GM06990 (cell line): ENCODE measurements around the gene MRFAP1L1.

Source experiments
- DNase-seq: peaks from one replicate; pipeline ENCODE4 v3.0.0-alpha.2; 2011; ENCODE audit not compliant: insufficient read length; ENCODE audit errors: extremely low read depth
- H3K27me3 ChIP-seq: replicated peaks from 2 replicates; pipeline ENCODE4 v1.6.0; 2011; ENCODE audit warnings: low read length; ENCODE audit not compliant: control insufficient read depth, insufficient read depth
- H3K36me3 ChIP-seq: 2 replicates; pipeline ENCODE4 v1.5.1; 2011; ENCODE audit warnings: low read length; ENCODE audit not compliant: control insufficient read depth, insufficient read depth
- H3K4me3 ChIP-seq: replicated peaks from 2 replicates; pipeline ENCODE4 v1.5.1; 2011; ENCODE audit warnings: low read depth, mild to moderate bottlenecking, control low read depth, low read length
- TF ChIP-seq, protein P1 (sequence below): IDR thresholded peaks from 2 replicates; pipeline ENCODE4 v1.5.1; 2011; ENCODE audit warnings: low read length, control low read depth, mild to moderate bottlenecking, inconsistent platforms; ENCODE audit not compliant: insufficient read depth, poor library complexity, severe bottlenecking

Gene MRFAP1L1

DNA sequence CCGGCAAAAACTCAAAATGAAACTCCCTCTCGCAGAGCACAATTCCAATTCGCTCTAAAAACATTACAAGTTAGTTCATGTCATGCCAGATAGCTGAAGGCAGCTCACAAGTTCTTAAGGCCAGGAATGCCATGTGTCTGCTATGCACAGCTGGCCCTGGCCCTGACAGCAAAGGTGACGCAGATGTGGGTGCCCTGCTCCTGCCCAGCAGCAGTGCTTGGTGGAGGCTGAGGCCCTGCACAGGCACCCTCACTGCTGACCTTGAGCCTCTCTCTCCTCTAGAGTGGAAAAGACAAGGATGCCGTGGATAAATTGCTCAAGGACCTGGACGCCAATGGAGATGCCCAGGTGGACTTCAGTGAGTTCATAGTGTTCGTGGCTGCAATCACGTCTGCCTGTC lies 13.1 kb downstream of the MRFAP1L1 start:
- no peaks in the 10 kb centered on the region; the same call in 1 of the 2 replicates for H3K36me3 ChIP-seq
- no peak overlapping the region for H3K4me3 ChIP-seq
- TF ChIP-seq, protein P1, sequence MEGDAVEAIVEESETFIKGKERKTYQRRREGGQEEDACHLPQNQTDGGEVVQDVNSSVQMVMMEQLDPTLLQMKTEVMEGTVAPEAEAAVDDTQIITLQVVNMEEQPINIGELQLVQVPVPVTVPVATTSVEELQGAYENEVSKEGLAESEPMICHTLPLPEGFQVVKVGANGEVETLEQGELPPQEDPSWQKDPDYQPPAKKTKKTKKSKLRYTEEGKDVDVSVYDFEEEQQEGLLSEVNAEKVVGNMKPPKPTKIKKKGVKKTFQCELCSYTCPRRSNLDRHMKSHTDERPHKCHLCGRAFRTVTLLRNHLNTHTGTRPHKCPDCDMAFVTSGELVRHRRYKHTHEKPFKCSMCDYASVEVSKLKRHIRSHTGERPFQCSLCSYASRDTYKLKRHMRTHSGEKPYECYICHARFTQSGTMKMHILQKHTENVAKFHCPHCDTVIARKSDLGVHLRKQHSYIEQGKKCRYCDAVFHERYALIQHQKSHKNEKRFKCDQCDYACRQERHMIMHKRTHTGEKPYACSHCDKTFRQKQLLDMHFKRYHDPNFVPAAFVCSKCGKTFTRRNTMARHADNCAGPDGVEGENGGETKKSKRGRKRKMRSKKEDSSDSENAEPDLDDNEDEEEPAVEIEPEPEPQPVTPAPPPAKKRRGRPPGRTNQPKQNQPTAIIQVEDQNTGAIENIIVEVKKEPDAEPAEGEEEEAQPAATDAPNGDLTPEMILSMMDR, result no peak
- H3K27me3 ChIP-seq, result no peaks in the 10 kb centered on the region
- no peak for DNase-seq

DNA sequence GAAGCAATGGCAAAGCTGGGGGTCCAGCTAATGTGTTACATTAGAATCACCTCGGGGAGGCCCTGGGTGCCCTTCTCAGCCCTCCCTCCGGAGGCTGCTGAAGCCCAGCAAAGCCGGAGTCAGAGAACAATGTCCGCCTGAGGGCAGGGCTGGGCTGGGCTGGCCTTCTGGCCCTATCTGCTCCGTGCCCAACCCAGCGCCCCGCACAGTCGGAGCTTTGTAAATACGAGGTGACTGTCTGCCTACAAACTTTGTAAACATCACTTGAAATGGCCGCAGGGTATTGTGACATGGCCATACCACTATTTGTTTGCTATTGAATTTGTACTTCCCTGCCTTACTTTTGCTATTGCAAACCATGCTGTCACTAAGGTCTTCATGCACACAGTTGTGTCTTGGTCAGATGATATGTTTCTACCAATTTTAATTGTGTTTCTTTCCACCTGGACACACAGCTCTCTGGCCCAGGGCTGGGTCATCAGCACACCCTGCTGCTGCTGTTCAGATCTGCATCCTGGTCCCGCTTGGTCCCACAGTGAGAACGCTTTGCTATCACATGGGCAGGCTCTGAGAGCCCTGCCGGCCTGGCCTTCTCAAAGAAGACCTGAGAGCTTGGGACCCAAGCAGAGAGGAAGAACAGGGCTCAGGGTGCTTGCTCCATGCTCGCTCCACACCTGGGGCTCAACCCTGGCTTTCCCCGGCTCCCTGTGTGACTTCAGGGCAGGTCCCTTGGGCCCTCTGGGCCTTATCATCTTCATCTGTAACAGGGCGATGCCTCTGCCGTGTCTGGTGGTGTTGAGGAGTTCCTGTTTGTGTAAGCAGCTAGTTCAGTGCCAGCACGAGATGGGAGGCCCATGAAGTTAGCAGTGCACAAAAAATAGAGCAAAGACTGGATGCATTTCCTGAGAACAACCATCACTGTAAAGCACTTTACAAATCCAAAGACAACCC lies 13.7 kb downstream of the MRFAP1L1 start:
- no peak for DNase-seq
- H3K36me3 ChIP-seq, result no peaks in the 10 kb centered on the region; the same call in 1 of the 2 replicates
- H3K4me3 ChIP-seq, result no peak overlapping the region
- TF ChIP-seq, protein P1, result no peak
- H3K27me3 ChIP-seq, result no peaks in the 10 kb centered on the region

DNA sequence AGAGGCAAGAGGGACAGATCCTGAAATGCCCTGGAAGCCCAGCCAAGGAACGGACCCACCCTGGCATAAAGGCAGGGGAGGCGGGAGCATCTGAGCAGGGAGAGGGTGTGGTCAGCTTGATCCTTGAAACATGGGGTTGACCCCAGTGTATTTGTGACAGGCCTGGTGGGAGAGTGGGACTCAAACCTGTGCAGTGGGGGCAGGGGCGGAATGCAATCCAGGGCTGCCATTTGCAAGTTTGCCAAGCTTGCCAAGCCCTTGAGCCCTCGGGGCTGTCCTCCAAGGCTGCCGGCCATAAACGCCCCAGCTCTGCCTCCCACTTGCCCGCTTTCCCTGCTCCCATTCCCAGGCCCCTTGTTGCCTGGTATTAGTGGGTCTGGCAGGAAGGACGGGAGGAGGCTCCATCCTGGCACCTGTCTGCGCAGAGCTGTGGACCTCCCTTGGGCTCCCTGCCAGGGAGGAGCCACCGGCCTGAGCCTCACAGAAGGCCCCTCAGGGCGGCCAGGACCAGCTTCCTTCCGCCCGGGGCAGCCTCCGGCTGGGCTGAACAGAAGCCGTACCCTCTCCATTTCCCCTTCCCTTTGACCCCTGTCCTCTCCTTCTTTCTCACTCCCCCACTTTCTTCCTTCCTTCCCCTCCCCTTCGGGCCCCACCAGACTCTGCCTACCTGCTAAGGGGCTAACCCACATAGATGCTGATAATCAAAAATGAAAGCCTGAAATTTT lies 15.3 kb downstream of the MRFAP1L1 start:
- DNase-seq, result no peak
- TF ChIP-seq, protein P1, result no peak
- no peak overlapping the region for H3K4me3 ChIP-seq
- H3K36me3 ChIP-seq, result no peaks in the 10 kb centered on the region
- H3K27me3 ChIP-seq, result no peaks in the 10 kb centered on the region

DNA sequence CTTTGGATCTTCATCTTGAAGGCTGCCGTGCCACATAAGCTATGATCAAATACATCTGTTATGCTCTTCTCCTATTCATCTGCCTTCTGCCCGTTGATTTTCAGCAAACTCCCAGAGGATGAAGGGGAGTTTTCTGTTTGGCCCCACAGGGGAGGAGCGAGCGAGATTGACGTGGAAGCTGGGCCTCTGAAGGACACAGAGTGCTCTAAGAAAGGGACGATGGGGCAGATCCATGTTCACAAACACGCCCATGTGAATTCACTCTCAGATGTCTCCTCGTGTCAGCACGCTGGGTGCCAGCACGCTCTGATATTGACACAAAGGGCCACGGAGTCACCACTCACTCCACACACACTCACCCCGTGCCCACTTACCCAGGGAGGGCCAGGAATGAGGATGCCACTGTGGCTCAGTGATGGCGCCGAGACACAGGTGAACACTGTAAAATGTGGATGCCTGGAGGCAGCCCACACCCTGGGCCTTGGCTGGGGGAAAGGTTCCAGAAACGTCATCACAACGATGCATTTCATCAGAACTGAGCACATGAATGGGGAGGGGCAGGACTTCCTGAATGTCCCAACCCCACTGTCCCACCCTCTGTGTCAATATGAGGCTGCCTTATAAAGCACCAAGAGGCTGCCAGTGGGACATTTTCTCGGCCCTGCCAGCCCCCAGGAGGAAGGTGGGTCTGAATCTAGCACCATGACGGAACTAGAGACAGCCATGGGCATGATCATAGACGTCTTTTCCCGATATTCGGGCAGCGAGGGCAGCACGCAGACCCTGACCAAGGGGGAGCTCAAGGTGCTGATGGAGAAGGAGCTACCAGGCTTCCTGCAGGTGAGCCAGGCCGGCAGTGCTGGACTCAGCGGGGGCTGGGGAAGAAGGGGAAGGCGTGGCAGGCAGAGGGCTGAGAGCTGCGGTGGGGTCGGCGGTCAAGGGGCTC lies 16.2 kb downstream of the MRFAP1L1 start, which contains the start of gene S100P:
Gene S100P, plus strand, starts transcription at position 648 of the 946 bp plus-strand sequence. Its CDS starts 55 bp downstream, at position 703.
- Histone ChIP-seq H3K4me3 (no peak within 1 kb of the TSS), H3K36me3 (no peaks in the 10 kb centered on the region), H3K27me3 (no peaks in the 10 kb centered on the region)
- TF ChIP-seq, protein P1, result no peak
- DNase-seq, result no peak

DNA sequence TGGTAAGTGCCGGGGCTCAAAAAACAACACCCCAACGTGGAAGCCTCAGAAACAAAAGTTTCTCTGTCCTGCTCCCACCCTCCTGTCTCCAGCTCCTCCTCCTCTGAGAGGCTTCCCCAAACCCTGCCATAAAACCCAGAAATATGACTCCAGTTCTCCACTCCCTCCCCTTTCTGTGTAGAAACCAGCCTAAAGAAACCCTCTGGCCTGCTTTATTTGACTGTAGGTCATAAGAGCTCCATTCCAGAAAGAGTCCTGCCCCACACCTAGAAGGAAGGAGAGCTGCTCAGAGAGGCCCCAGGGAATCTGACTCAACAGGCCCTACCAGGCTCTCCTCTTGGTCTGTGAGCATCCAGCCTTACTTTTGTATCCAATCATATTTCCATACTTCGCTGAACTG lies 16.9 kb downstream of the MRFAP1L1 start:
- H3K4me3 ChIP-seq, result no peak overlapping the region
- H3K36me3 ChIP-seq, result no peaks in the 10 kb centered on the region
- H3K27me3 ChIP-seq, result no peaks in the 10 kb centered on the region
- DNase-seq, result no peak
- TF ChIP-seq, protein P1, result no peak
